Activated CD8-positive, alpha-beta memory T cell treated with anti-CD3 and anti-CD28 coated beads, Interleukin-2, amount 10 ng/mL, durations not matched to agents 7 days and 5 days (primary cell): Measurements from ENCODE around the gene LPCAT2. TPM values are rescaled to one million over a fixed set of nuclear protein-coding genes. Genes with fewer than 3 reads are reported as not detected.

Experiments used
- ATAC-seq: fragments of 150-1000 bp; cut with Tn5 transposase; one replicate; pipeline ENCODE4 v1.10.0; 2021; ENCODE audit warnings: moderate library complexity
- CTCF ChIA-PET: fragments of 350-600 bp; sonication (Branson Sonifier 250); formaldehyde crosslinking; loops from one replicate; lab custom pipeline; 2021; ENCODE audit warnings: antibody characterized with exemption; lab: Charles Lee
- DNase-seq: peaks from one replicate; pipeline ENCODE4 v3.0.0-alpha.2; 2020
- H3K27ac Mint-ChIP-seq: one replicate; pipeline ENCODE4 v1.8.0; 2021; ENCODE audit warnings: mild to moderate bottlenecking, mixed read lengths
- H3K27me3 Mint-ChIP-seq: one replicate; pipeline ENCODE4 v1.8.0; 2021; ENCODE audit warnings: mixed read lengths
- H3K36me3 Mint-ChIP-seq: one replicate; pipeline ENCODE4 v1.8.0; 2021; ENCODE audit warnings: mild to moderate bottlenecking, mixed read lengths
- H3K4me1 Mint-ChIP-seq: one replicate; pipeline ENCODE4 v1.8.0; 2021; ENCODE audit warnings: mixed read lengths
- H3K4me3 Mint-ChIP-seq: one replicate; pipeline ENCODE4 v1.8.0; 2021; ENCODE audit warnings: mild to moderate bottlenecking, moderate library complexity, mixed read lengths
- H3K9me3 Mint-ChIP-seq: one replicate; pipeline ENCODE4 v1.8.0; 2022; ENCODE audit warnings: low read depth, mixed read lengths
- total RNA-seq, 2 experiments: library from RNA; stranded (reverse); gene quantifications; one replicate each; pipeline ENCODE4 v1.2.3, GENCODE V29; 2021

Gene LPCAT2
- total RNA-seq, 2 experiments from 2014 or later = 0.18 to 0.59 TPM

DNA sequence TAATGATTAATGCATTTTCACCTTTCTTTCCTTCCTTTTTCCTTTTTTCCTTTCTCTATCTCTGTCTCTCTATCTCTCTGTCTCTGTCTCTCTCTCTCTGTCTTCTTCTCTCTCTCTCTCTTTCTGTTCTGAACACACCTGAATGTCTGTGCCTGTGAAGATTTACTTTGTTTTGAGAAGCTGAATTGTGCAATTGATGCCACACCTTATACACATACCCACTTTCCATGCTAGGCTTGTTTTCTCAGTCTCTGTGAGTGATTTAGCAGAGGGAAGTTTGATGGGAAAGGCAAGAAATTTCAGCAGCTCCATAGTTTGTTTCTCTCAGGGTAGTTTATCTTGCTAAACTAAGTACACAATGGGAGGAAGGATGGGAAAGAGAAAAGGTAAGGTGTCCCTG, 48.3 kb downstream of the LPCAT2 start:
- DNase-seq (no peak), ATAC-seq (no peak)
- Mint-ChIP-seq H3K36me3 (no peaks in the 10 kb centered on the region), H3K27me3 (peaks cover 14% of the 10 kb centered on the region), H3K27ac (no peak overlapping the region), H3K4me3 (no peak overlapping the region), H3K9me3 (no peaks in the 10 kb centered on the region), H3K4me1 (no peaks in the 10 kb centered on the region)
- CTCF ChIA-PET = no interaction called here

DNA sequence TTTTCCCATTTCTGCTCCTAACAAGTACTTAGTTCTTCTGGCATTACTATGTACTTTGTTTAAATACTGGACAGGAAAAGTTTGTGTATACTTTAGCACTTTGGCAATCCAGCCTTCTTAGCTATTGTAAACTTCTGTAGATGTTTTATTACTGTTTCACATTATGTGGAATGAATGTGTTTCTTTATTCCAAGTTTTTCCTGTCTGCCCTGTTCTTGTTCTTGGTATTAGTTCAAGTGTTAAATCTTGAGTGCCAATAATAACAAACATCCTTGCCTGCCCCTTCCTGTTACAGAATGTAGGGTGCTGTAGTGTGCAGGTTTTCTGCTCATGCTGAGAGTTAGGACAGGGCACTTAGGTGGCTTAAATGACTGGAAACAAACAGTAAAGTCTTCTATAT, 50.4 kb downstream of the LPCAT2 start:
- Mint-ChIP-seq H3K27me3 (peaks cover 17% of the 10 kb centered on the region), H3K36me3 (no peaks in the 10 kb centered on the region), H3K4me1 (no peaks in the 10 kb centered on the region), H3K9me3 (peaks cover 2% of the 10 kb centered on the region), H3K27ac (no peak overlapping the region), H3K4me3 (no peak overlapping the region)
- DNase-seq = no peak
- no peak for ATAC-seq
- CTCF ChIA-PET = interaction anchor here (1.6 kb wide), 1 partner anchor 17 kb away, joined by 3 read pairs; no protein-coding TSS in a partner anchor

DNA sequence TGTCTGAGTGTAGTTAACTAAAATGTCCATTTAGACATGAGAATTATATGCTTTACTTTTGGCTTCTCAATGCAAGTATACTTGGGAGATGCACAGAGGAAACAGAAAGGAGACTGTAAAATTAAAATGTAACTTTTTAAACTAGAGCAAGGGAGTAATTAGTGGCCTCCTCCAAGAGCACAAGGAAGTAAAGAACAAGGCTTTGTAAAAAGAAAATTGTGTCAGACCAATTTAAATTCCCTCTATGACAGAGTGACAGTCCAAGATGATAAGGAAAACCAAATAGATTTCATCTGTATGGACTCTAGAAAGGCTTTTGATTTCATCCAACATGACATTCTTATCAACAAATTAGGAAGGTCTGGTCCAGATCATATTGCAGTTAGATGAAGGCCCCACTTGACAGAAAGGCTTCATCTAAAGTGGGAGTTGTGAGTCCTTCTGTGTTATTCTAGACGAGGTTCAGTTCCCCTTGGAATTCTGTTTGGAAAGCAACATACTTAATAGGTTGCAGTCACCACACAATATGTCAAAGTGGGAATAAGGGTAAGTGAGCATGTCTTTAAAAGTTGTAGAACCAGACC, 51.2 kb downstream of the LPCAT2 start:
- peaks cover 2% of the 10 kb centered on the region for H3K9me3 Mint-ChIP-seq
- no peak overlapping the region for H3K4me3 Mint-ChIP-seq
- ATAC-seq (no peak), DNase-seq (no peak)
- H3K27ac Mint-ChIP-seq = no peak overlapping the region
- no peaks in the 10 kb centered on the region for H3K36me3 Mint-ChIP-seq
- H3K27me3 Mint-ChIP-seq = peaks cover 20% of the 10 kb centered on the region
- H3K4me1 Mint-ChIP-seq = no peaks in the 10 kb centered on the region
- CTCF ChIA-PET = no interaction called here

DNA sequence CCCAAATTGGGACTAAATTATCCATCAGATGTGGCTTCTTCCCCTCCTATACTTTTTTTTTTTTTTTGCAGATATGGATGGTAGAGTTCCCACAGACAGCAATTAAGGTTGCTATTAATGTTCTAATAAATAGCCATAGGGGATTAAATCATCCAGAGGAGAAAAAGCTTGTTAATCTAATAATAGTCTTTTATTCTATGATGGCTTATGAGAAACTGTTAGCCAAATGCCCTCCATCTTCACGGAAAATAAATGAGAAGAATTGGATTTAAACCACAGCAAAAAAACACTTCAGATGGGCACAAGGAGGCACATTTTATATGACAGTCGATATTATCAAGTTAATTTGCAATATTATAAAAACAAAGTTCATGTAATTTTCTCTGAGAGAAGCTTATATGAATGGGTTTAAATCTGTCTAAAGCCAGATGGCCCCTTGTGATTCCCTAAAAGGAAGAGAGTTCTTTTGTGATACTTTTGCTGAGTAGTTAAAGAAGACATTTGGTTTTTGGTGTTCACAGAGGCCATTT, 52.5 kb downstream of the LPCAT2 start:
- DNase-seq = no peak
- ATAC-seq = no peak
- CTCF ChIA-PET = interaction anchor here (0.9 kb wide), 1 partner anchor 96 kb away, joined by 3 read pairs; no protein-coding TSS in a partner anchor
- H3K4me1 Mint-ChIP-seq = no peaks in the 10 kb centered on the region
- H3K4me3 Mint-ChIP-seq = no peak overlapping the region
- H3K27me3 Mint-ChIP-seq = peaks cover 17% of the 10 kb centered on the region
- no peaks in the 10 kb centered on the region for H3K36me3 Mint-ChIP-seq
- H3K9me3 Mint-ChIP-seq = peaks cover 2% of the 10 kb centered on the region
- no peak overlapping the region for H3K27ac Mint-ChIP-seq

DNA sequence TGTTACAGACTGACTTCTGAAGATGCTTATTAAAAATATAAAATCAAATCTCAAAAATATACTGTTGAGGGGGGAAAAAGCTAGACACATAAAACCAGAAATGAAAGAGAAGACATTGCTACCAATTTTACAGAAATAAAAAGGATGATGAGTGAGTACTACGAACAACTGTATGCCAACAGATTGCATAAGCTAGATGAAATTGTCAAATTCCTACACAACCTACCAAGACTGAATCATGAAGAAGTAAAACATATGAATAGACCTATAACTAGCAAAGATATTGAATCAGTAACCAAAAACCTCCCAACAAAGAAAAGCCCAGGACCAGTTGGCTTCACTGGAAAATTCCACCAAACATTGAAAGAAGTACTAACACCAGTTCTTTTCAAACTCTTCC, 54.1 kb downstream of the LPCAT2 start:
- no peak for ATAC-seq
- Mint-ChIP-seq H3K4me3 (no peak overlapping the region), H3K9me3 (peaks cover 2% of the 10 kb centered on the region), H3K27ac (no peak overlapping the region), H3K4me1 (no peaks in the 10 kb centered on the region), H3K27me3 (peaks cover 21% of the 10 kb centered on the region), H3K36me3 (no peaks in the 10 kb centered on the region)
- DNase-seq = no peak
- CTCF ChIA-PET = no interaction called here

DNA sequence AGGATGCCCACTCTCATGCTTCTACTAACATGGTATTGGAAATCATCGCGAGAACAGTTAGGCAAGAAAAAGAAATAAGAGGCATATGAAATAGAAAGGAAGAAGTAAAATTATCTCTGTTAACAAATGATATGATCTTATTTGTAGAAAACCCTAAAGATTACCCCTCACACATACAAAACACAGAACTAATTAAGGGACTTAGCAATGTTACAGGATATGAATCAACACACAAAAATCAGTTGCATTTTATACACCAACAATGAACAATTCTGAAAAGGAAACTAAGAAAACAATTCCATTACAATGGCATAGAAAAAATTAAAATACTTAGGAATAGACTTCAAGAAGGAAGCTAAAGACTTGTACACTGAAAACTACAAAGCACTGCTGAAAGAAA, 54.9 kb downstream of the LPCAT2 start:
- Mint-ChIP-seq H3K27me3 (peaks cover 24% of the 10 kb centered on the region), H3K9me3 (peaks cover 2% of the 10 kb centered on the region), H3K36me3 (no peaks in the 10 kb centered on the region), H3K4me3 (no peak overlapping the region), H3K4me1 (no peaks in the 10 kb centered on the region), H3K27ac (no peak overlapping the region)
- no peak for ATAC-seq
- CTCF ChIA-PET = no interaction called here
- DNase-seq = no peak

DNA sequence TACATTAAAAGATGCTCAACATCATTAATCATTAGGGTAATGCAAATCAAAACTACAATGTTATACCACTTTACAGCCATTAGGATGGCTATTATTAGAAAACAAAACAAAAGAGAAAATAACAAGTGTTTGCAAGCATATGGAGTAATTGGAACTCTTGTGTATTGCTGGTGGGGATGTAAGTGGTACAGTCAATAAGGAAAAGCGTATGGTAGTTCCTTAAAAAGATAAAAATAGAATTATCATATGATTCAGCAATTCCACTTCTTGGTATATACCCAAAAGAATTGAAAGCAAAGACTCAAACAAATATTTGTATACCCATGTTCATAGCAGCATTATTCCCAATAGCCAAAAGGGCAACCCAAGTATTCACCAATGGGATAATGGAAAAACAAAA, 56.2 kb downstream of the LPCAT2 start:
- DNase-seq (no peak), ATAC-seq (no peak)
- no peaks in the 10 kb centered on the region for H3K4me1 Mint-ChIP-seq
- peaks cover 2% of the 10 kb centered on the region for H3K9me3 Mint-ChIP-seq
- H3K27ac Mint-ChIP-seq = no peak overlapping the region
- H3K27me3 Mint-ChIP-seq = peaks cover 26% of the 10 kb centered on the region
- CTCF ChIA-PET = no interaction called here
- no peaks in the 10 kb centered on the region for H3K36me3 Mint-ChIP-seq
- no peak overlapping the region for H3K4me3 Mint-ChIP-seq

DNA sequence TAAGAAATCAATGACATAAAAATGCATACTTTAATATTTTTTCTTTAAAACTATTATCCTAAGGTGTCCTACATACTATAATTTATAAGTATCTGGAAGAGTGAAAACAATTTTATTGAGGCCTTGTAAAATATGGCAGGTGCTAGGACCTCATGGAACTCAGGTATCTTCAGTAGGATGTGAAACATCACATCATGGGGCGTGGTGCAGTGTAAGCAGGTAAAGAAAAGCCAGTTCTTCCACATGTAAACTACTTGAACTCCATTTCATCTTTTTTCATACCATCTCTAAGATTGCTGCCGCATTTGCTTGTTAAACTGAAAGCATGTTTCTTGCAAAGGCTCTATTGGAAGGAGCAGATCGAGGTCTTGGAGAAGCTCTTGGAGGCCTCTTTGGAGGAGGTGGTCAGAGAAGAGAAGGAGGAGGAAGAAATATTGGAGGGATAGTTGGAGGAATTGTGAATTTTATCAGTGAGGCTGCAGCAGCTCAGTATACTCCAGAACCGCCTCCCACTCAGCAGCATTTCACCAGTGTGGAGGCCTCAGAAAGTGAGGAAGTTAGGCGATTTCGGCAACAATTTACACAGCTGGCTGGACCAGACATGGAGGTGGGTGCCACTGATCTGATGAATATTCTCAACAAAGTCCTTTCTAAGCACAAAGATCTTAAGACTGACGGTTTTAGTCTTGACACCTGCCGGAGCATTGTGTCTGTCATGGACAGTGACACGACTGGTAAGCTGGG, 57.7 kb downstream of the LPCAT2 start, which contains the start of gene CAPNS2:
CAPNS2 (plus strand) TSS at position 253 of the 744 bp plus-strand sequence; CDS start at position 326, 73 bp downstream.
- DNase-seq (no peak), ATAC-seq (no peak)
- CTCF ChIA-PET = no interaction called here
- Mint-ChIP-seq H3K36me3 (no peaks in the 10 kb centered on the region), H3K9me3 (peaks cover 2% of the 10 kb centered on the region), H3K27ac (no peak within 1 kb of the TSS), H3K4me3 (no peak within 1 kb of the TSS), H3K4me1 (no peaks in the 10 kb centered on the region), H3K27me3 (peaks cover 26% of the 10 kb centered on the region)

DNA sequence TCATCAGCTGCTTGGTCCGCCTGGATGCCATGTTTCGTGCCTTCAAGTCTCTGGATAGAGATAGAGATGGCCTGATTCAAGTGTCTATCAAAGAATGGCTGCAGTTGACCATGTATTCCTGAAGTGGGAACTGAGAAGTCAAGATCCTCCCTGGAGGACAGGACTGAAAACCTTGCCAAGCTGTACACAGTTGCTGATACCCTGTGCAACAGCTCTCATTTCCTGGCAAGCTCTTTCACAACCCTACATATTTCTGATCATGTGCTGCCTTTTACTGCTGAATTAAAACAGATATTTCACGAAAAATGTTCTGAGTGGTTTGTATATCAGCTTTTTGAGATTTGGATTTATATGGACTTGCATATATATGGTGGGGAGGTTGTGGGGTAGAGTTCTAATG, 58.5 kb downstream of the LPCAT2 start:
- Mint-ChIP-seq H3K27ac (no peak overlapping the region), H3K4me3 (no peak overlapping the region), H3K27me3 (peaks cover 23% of the 10 kb centered on the region), H3K36me3 (no peaks in the 10 kb centered on the region), H3K9me3 (peaks cover 2% of the 10 kb centered on the region), H3K4me1 (no peaks in the 10 kb centered on the region)
- CTCF ChIA-PET = no interaction called here
- ATAC-seq (no peak), DNase-seq (no peak)

DNA sequence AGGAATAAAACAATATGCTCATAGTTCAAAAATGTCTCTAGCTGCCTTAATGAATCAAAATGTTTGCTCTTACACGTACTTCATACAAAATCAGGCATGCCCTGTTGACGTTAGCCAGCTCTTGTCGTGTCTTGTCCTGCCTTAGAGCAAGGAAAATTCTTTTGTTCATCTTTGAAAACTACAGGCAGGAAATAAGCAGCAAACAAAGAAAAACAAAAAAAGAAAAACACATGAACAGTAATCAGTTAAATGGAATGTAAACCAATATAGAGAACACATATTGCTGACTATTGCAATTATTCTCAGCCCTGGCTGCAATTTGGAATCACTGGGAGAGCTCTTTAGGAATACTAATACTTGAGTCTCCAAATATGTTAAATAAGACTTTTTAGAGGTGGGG, 59.3 kb downstream of the LPCAT2 start:
- H3K4me1 Mint-ChIP-seq = no peaks in the 10 kb centered on the region
- no peak overlapping the region for H3K27ac Mint-ChIP-seq
- H3K27me3 Mint-ChIP-seq = peaks cover 25% of the 10 kb centered on the region
- ATAC-seq = no peak
- CTCF ChIA-PET = no interaction called here
- DNase-seq = no peak
- no peaks in the 10 kb centered on the region for H3K36me3 Mint-ChIP-seq
- H3K9me3 Mint-ChIP-seq = no peaks in the 10 kb centered on the region
- no peak overlapping the region for H3K4me3 Mint-ChIP-seq

DNA sequence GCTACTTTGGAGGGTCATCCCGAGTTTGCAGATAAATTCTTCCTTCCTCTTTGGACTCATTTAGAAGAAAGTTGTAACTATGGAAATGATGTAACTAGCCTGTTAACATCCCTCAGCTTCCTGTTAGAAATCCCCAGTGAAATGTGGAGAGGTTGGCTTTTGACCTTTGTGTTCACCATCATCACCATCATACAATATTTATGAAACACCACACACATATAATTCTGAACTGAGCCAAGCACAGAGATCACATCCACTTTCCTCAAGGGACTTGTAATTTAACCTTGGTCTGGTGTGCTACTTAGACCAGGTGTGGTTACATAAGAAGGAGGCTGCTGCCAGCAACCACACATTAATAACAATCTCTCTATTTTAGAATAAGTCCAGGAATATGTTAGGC, 60.2 kb downstream of the LPCAT2 start:
- peaks cover 21% of the 10 kb centered on the region for H3K27me3 Mint-ChIP-seq
- H3K4me3 Mint-ChIP-seq = no peak overlapping the region
- ATAC-seq (no peak), DNase-seq (no peak)
- CTCF ChIA-PET = no interaction called here
- no peaks in the 10 kb centered on the region for H3K36me3 Mint-ChIP-seq
- H3K9me3 Mint-ChIP-seq = no peaks in the 10 kb centered on the region
- no peak overlapping the region for H3K27ac Mint-ChIP-seq
- H3K4me1 Mint-ChIP-seq = no peaks in the 10 kb centered on the region

DNA sequence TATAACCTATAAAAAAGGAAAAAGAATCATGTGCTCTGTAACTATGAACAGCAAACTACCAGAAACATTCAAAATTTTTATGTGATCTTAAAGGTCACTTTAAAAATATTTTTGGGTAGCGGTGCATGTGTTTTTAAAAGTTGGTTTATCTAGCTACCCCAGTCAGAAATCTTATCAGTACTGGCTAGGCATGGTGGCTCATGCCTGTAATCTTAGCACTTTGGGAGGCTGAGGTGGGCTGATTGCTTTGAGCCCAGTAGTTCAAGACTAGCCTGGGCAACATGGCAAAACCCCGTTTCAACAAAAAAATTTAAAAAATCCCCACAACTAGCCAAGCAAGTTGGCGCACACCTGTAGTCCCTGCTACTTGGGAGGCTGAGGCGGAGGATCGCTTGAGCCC, 61.3 kb downstream of the LPCAT2 start:
- ATAC-seq (no peak), DNase-seq (no peak)
- Mint-ChIP-seq H3K36me3 (no peaks in the 10 kb centered on the region), H3K27ac (no peak overlapping the region), H3K27me3 (peaks cover 17% of the 10 kb centered on the region), H3K4me1 (no peaks in the 10 kb centered on the region), H3K4me3 (no peak overlapping the region), H3K9me3 (no peaks in the 10 kb centered on the region)
- CTCF ChIA-PET = no interaction called here

DNA sequence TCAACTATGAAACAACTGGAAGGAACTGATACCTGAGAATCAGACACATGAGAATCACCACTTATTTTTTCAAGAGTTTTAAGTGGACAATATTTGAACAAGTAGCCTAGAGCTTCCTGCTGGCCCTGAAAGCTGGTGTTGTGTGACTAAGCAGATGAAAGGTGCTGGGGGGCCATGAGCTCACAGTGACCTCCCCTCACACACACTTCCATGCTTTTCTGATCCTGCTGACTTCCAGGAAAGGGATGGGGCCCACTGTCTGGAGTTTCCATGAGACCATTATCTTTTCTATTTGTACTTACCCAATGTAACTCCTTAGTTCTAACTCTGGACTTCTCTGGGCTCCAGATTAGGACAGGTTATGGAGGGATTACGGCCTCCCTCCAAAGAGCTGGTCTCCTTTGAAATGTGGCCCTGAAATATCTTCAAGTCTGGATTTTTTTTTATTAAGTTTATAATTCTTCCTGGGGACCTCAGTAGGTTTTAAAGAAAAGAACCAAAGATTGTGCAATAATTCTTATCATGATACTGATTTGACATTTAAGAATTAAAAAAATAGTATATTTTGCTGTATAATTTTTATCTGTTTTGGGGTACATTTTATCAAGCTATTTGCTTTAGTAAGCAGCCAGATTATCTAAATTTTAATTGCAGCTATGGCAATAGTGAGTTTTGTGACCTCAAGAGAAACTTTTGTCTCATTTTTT, 62.5 kb downstream of the LPCAT2 start:
- H3K4me3 Mint-ChIP-seq = no peak overlapping the region
- DNase-seq (no peak), ATAC-seq (no peak)
- H3K27ac Mint-ChIP-seq = no peak overlapping the region
- CTCF ChIA-PET = no interaction called here
- no peaks in the 10 kb centered on the region for H3K36me3 Mint-ChIP-seq
- peaks cover 17% of the 10 kb centered on the region for H3K27me3 Mint-ChIP-seq
- no peaks in the 10 kb centered on the region for H3K9me3 Mint-ChIP-seq
- no peaks in the 10 kb centered on the region for H3K4me1 Mint-ChIP-seq
